K562 (cell line): ENCODE data around the gene SLC2A8. TPM values are rescaled to one million over a fixed set of nuclear protein-coding genes. Genes with fewer than 3 reads are reported as not detected.

Experiments
- ATF2 ChIP-seq: sonication (generic); formaldehyde crosslinking; IDR thresholded peaks from 2 replicates; pipeline ENCODE4 v1.8.1; 2022; ENCODE audit warnings: missing genetic modification reagents
- CHCHD3 ChIP-seq: fragments of 250-450 bp; sonication (Bioruptor Pico); IDR thresholded peaks from 2 replicates; pipeline ENCODE4 v2.1.2; 2022; ENCODE audit warnings: mild to moderate bottlenecking
- CREBBP ChIP-seq: IDR thresholded peaks from one replicate; pipeline ENCODE4 v1.6.1; 2012; ENCODE audit warnings: low read depth, mild to moderate bottlenecking, control low read depth, inconsistent platforms, low read length
- CSDE1 ChIP-seq, 2 experiments: fragments of 450-650 bp; IDR thresholded peaks; 2 replicates each; pipeline ENCODE4 v1.6.1; 2016; ENCODE audit warnings: mild to moderate bottlenecking in 1 of 2
- E2F4 ChIP-seq: sonication (generic); formaldehyde crosslinking; IDR thresholded peaks from 2 replicates; pipeline ENCODE4 v1.8.0; 2022; ENCODE audit warnings: mild to moderate bottlenecking, low read depth, missing genetic modification reagents
- ETV6 ChIP-seq, 3 experiments: fragments of 150-350 bp in 1 of 3; sonication (generic) in 1 of 3; formaldehyde crosslinking in 1 of 3; IDR thresholded peaks; 2 replicates each; pipeline versions ENCODE4 v1.6.1 to v1.8.0; 2014 to 2022; ENCODE audit warnings: borderline replicate concordance in 2 of 3, low read depth in 2 of 3, antibody characterized with exemption in 1 of 3, low read length in 1 of 3, mild to moderate bottlenecking in 1 of 3, missing genetic modification reagents in 1 of 3
- FOXA3 ChIP-seq, 2 experiments: fragments of 450-650 bp in 1 of 2; sonication (generic) in 1 of 2; formaldehyde crosslinking; IDR thresholded peaks in 1 of 2; conservative IDR thresholded peaks in 1 of 2; 2 replicates each; pipeline versions ENCODE4 v1.4.0 to v1.8.0; 2020 to 2022; ENCODE audit warnings: mild to moderate bottlenecking in 2 of 2, missing genetic modification reagents in 1 of 2
- FOXK2 ChIP-seq, 2 experiments: fragments of 450-650 bp; IDR thresholded peaks in 1 of 2; conservative IDR thresholded peaks in 1 of 2; 2 replicates each; pipeline ENCODE4 v1.6.1; 2016; ENCODE audit warnings: low read depth in 2 of 2, mild to moderate bottlenecking in 1 of 2
- HMGN3 ChIP-seq: IDR thresholded peaks from 2 replicates; pipeline ENCODE4 v1.6.1; 2011; ENCODE audit warnings: borderline replicate concordance, low read depth, mild to moderate bottlenecking, mixed read lengths, low read length; ENCODE audit not compliant: insufficient read length; ENCODE audit errors: extremely low read depth
- HSF4 ChIP-seq: fragments of 250-450 bp; sonication (Bioruptor Pico); IDR thresholded peaks from 2 replicates; pipeline ENCODE4 v2.1.2; 2022; ENCODE audit warnings: mild to moderate bottlenecking, moderate library complexity, borderline replicate concordance
- L3MBTL2 ChIP-seq: fragments of 450-650 bp; IDR thresholded peaks from 2 replicates; pipeline ENCODE4 v1.6.1; 2016; ENCODE audit warnings: mild to moderate bottlenecking, moderate library complexity
- MAZ ChIP-seq, 2 experiments: fragments of 450-650 bp in 1 of 2; sonication (generic) in 1 of 2; formaldehyde crosslinking; IDR thresholded peaks in 1 of 2; conservative IDR thresholded peaks in 1 of 2; 2 replicates each; pipeline versions ENCODE4 v1.4.0 to v1.5.0; 2020; ENCODE audit warnings: mild to moderate bottlenecking in 1 of 2, missing genetic modification reagents in 1 of 2
- MLLT1 ChIP-seq, 2 experiments: fragments of 450-650 bp; IDR thresholded peaks; 2 replicates each; pipeline ENCODE4 v1.6.1; 2016
- MNT ChIP-seq, 2 experiments: fragments of 450-650 bp; conservative IDR thresholded peaks; 2 replicates each; pipeline ENCODE4 v1.6.1; 2017; ENCODE audit warnings: mild to moderate bottlenecking in 2 of 2, moderate library complexity in 2 of 2
- NR2C2 ChIP-seq, 2 experiments: fragments of 200-800 bp in 1 of 2; sonication (Bioruptor generic) in 1 of 2; sonication (generic) in 1 of 2; formaldehyde crosslinking in 1 of 2; IDR thresholded peaks; 2 replicates each; pipeline versions ENCODE4 v1.6.1 to v1.8.0; 2016 to 2022; ENCODE audit warnings: mild to moderate bottlenecking in 1 of 2, missing compliant biosample characterization in 1 of 2, missing genetic modification characterization in 1 of 2, missing genetic modification reagents in 1 of 2
- POLR2G ChIP-seq: fragments of 200-400 bp; formaldehyde crosslinking; IDR thresholded peaks from 2 replicates; pipeline ENCODE4 v1.6.1; 2017; ENCODE audit warnings: low read depth, mild to moderate bottlenecking, antibody characterized with exemption, low read length, moderate library complexity
- TBP ChIP-seq: optimal IDR thresholded peaks from 2 replicates; pipeline ENCODE3; 2011; ENCODE audit warnings: low read depth, low read length, improper control_type of control experiment
- ZNF282 ChIP-seq: sonication (generic); formaldehyde crosslinking; IDR thresholded peaks from 2 replicates; pipeline ENCODE4 v1.8.1; 2023; ENCODE audit warnings: missing genetic modification reagents
- ZNF830 ChIP-seq: fragments of 250-450 bp; sonication (Bioruptor Pico); IDR thresholded peaks from 2 replicates; pipeline ENCODE4 v1.5.0; 2021; ENCODE audit warnings: mild to moderate bottlenecking
- polyA plus RNA-seq, 8 experiments: library from polyadenylated mRNA; depleted of rRNA in 4 of 8; stranded (reverse) in 5 of 8; unstranded in 3 of 8; fragments of >200 nt; fragmentation: Nextera tagmentation in 2 of 8; fragmentation: Illumina TruSeq in 1 of 8; extraction: Ambion mirVana in 2 of 8; extraction: Trizol in 1 of 8; gene quantifications; 2 replicates each; pipeline versions ENCODE4 v1.2.1 to v1.2.3, GENCODE V29; 2011 to 2014; ENCODE audit warnings: inconsistent platforms in 1 of 8, missing spikeins in 1 of 8
- total RNA-seq, 7 experiments: library from RNA; depleted of rRNA in 6 of 7; stranded (reverse); fragments of >200 nt in 6 of 7; fragmentation: Illumina TruSeq in 2 of 7; extraction: Trizol in 2 of 7; gene quantifications; 2 replicates each; pipeline versions ENCODE4 v1.2.1 to v1.2.3, GENCODE V29; 2011 to 2021; ENCODE audit warnings: low replicate concordance in 1 of 7

SLC2A8 gene
- total and polyA plus RNA-seq, 9 of the 15 experiments (the other 6 are each of a cell fraction or from before 2014, with no cell fraction given) = 0.13 to 12.9 (median 5.2) TPM

GRCh38 chr9:127396808-127397645, at the start of gene SLC2A8 (continued):
- TF ChIP-seq MNT (conservative IDR thresholded peaks at IDR 0.05) (0 out of 4 replicates have a peak, but pooled peaks of 1 of the 2 experiments have one; percentile 11), FOXK2 (conservative IDR thresholded peaks at IDR 0.05 in 1 of 2, IDR thresholded peaks at IDR 0.05 in 1 of 2; ENCODE audit: low read depth in 2 of 2) (no peak), TBP (peak; percentile 42), ETV6 (IDR thresholded peaks at IDR 0.05; ENCODE audit: borderline replicate concordance in 1 of 2, low read depth in 2 of 2, low read length in 1 of 2) (no peak), ETV6 (CRISPR knock-in tag; IDR thresholded peaks at IDR 0.05; ENCODE audit: borderline replicate concordance) (no peak), CSDE1 (IDR thresholded peaks at IDR 0.05) (no peak), E2F4 (CRISPR knock-in tag) (no peak), ZNF830 (no peak), HMGN3 (peak; percentile 64), MLLT1 (IDR thresholded peaks at IDR 0.05) (peak in 1 of 2 experiments; percentile 54; a peak in 1 of 4 replicates), ZNF282 (CRISPR knock-in tag) (0 out of 2 replicates have a peak, but pooled peaks have one; percentile 40), FOXA3 (CRISPR knock-in tag; conservative IDR thresholded peaks at IDR 0.05 in 1 of 2, IDR thresholded peaks at IDR 0.05 in 1 of 2) (peak in 1 of 2 experiments; percentile 53; a peak in 1 of 4 replicates), ATF2 (CRISPR knock-in tag) (no peak; the same call in 1 of the 2 replicates), CREBBP (no peak), CHCHD3 (CRISPR knock-in tag) (no peak), MAZ (CRISPR knock-in tag; conservative IDR thresholded peaks at IDR 0.05 in 1 of 2, IDR thresholded peaks at IDR 0.05 in 1 of 2) (peak; percentile 18 to 69; a peak in 2 of 4 replicates), HSF4 (CRISPR knock-in tag) (no peak), NR2C2 (CRISPR knock-in tag; IDR thresholded peaks at IDR 0.05) (no peak; the same call in 1 of the 2 replicates), NR2C2 (tag; IDR thresholded peaks at IDR 0.05) (no peak), POLR2G (peak; percentile 87), L3MBTL2 (peak; percentile 46)
